Measurements from ENCODE around the gene USP30.
"Not testable (repeated sequence)": the region's sequence is repeated elsewhere in the genome, so short reads cannot be mapped to it uniquely, and the experiment has no call there.

Gene USP30

GRCh38 chr12:109052414-109053323 lies at the start of gene USP30:
Gene USP30 (plus strand): TSS chr12:109052576. CDS start chr12:109052679, 103 bp downstream.
- peak; percentile 67 to 92 for DNase-seq

GRCh38 chr12:109004017-109004416 lies 48.4 kb upstream of the USP30 start:
- no peak for DNase-seq

- no peak for DNase-seq
Observed at GRCh38 chr12:109009766-109010165, 42.6 kb upstream of the USP30 start.

- DNase-seq = no peak
Observed at GRCh38 chr12:109010259-109010658, 42.1 kb upstream of the USP30 start.

GRCh38 chr12:109014984-109015765 lies 37.2 kb upstream of the USP30 start:
- DNase-seq = no peak

GRCh38 chr12:109016016-109016415 lies 36.4 kb upstream of the USP30 start:
- no peak for DNase-seq

GRCh38 chr12:109016978-109017377 lies 35.4 kb upstream of the USP30 start:
- DNase-seq = no peak

- no peak for DNase-seq
Observed at GRCh38 chr12:109018296-109018695, 34.1 kb upstream of the USP30 start.

GRCh38 chr12:109020146-109020795 lies 32.1 kb upstream of the USP30 start:
- DNase-seq = no peak

- peak; percentile 65 to 74 for DNase-seq
Observed at GRCh38 chr12:109020796-109021380, 31.5 kb upstream of the USP30 start, which contains the start of gene SVOP. Gene SVOP (minus strand): TSS chr12:109021068. CDS start chr12:109020868, 200 bp downstream.

GRCh38 chr12:109027767-109028166 lies 24.6 kb upstream of the USP30 start:
- DNase-seq = peak in 1 of 2 donors; percentile 27

- not testable (repeated sequence) for DNase-seq
Observed at GRCh38 chr12:109028624-109029023, 23.8 kb upstream of the USP30 start.

- DNase-seq = no peak
Observed at GRCh38 chr12:109029411-109029810, 23.0 kb upstream of the USP30 start.

- DNase-seq = peak in 1 of 2 donors; percentile 39
Observed at GRCh38 chr12:109033239-109034196, 18.9 kb upstream of the USP30 start.

- DNase-seq = no peak
Observed at GRCh38 chr12:109036975-109037374, 15.4 kb upstream of the USP30 start.

GRCh38 chr12:109044241-109044640 lies 8.1 kb upstream of the USP30 start:
- DNase-seq = no peak

GRCh38 chr12:109047081-109047805 lies 5.1 kb upstream of the USP30 start:
- DNase-seq = no peak

- DNase-seq = peak in 1 of 2 donors; percentile 55
Observed at GRCh38 chr12:109048706-109049105, 3.7 kb upstream of the USP30 start.

- not testable (repeated sequence) for DNase-seq
Observed at GRCh38 chr12:109049794-109050193, 2.6 kb upstream of the USP30 start.

- DNase-seq = no peak
Observed at GRCh38 chr12:109052097-109052413, 321 bp upstream of the USP30 start.
